GM04504 (cell line): ENCODE measurements around the gene MYL4.
A peak's percentile ranks its signal among the peaks of the same experiment; 100 is the strongest.
"Not testable (repeated sequence)": the region's sequence is repeated elsewhere in the genome, so short reads cannot be mapped to it uniquely, and the experiment has no call there.

Source experiments
- DNase-seq: peaks from one replicate; pipeline ENCODE4 v3.0.0-alpha.2; 2012; ENCODE audit warnings: low read depth

The MYL4 gene

GRCh38 chr17:47221154-47221553 is 12.0 kb downstream of the MYL4 start:
- DNase-seq: no peak

GRCh38 chr17:47222047-47222446 is 12.9 kb downstream of the MYL4 start:
- DNase-seq: no peak

GRCh38 chr17:47223007-47223406 is 13.9 kb downstream of the MYL4 start:
- DNase-seq: no peak

GRCh38 chr17:47223460-47223859 is 14.3 kb downstream of the MYL4 start:
- no peak for DNase-seq

- not testable (repeated sequence) for DNase-seq
Measured at GRCh38 chr17:47224077-47224476, 14.9 kb downstream of the MYL4 start.

GRCh38 chr17:47224966-47225365 is 15.8 kb downstream of the MYL4 start:
- no peak for DNase-seq

- peak; percentile 72 for DNase-seq
Measured at GRCh38 chr17:47225436-47225858, 16.3 kb downstream of the MYL4 start.

- DNase-seq: no peak
Measured at GRCh38 chr17:47225911-47226688, 17.0 kb downstream of the MYL4 start.

GRCh38 chr17:47227862-47228261 is 18.7 kb downstream of the MYL4 start:
- DNase-seq: no peak

- peak; percentile 87 for DNase-seq
Measured at GRCh38 chr17:47229535-47230443, 20.6 kb downstream of the MYL4 start.

- no peak for DNase-seq
Measured at GRCh38 chr17:47230864-47231263, 21.7 kb downstream of the MYL4 start.

- no peak for DNase-seq
Measured at GRCh38 chr17:47231334-47231733, 22.2 kb downstream of the MYL4 start.

- no peak for DNase-seq
Measured at GRCh38 chr17:47231866-47232265, 22.7 kb downstream of the MYL4 start.

GRCh38 chr17:47232465-47232864 is 23.3 kb downstream of the MYL4 start:
- DNase-seq: no peak

- DNase-seq: no peak
Measured at GRCh38 chr17:47235506-47235905, 26.4 kb downstream of the MYL4 start.

GRCh38 chr17:47235923-47236322 is 26.8 kb downstream of the MYL4 start:
- DNase-seq: no peak

GRCh38 chr17:47237841-47238240 is 28.7 kb downstream of the MYL4 start:
- DNase-seq: no peak

GRCh38 chr17:47238321-47239010 is 29.3 kb downstream of the MYL4 start:
- DNase-seq: no peak

GRCh38 chr17:47239619-47239966 is 30.4 kb downstream of the MYL4 start:
- no peak for DNase-seq

GRCh38 chr17:47239967-47240651 is 31.0 kb downstream of the MYL4 start:
- DNase-seq: peak; percentile 97

GRCh38 chr17:47240806-47241205 is 31.7 kb downstream of the MYL4 start:
- no peak for DNase-seq

- DNase-seq: no peak
Measured at GRCh38 chr17:47242648-47243047, 33.5 kb downstream of the MYL4 start.
